ENCODE measurements around the gene SCML1.

GRCh38 chrX:17778997-17779396 is 41.7 kb downstream of the SCML1 start:
- TF ChIP-seq POLR2A (IDR thresholded peaks at IDR 0.05) (no peak), POLR2AphosphoS5 (IDR thresholded peaks at IDR 0.05) (no peak)

All from upper lobe of left lung (tissue), 4 donors.